ENCODE data around the gene GPR32.

GRCh38 chr19:50722201-50723013 is 47.9 kb upstream of the GPR32 start:
- no peak for TF ChIP-seq CTCF (IDR thresholded peaks at IDR 0.05)
- TF ChIP-seq POLR2A (IDR thresholded peaks at IDR 0.05) = no peak

Data from testis (tissue), 2 donors.